Fibroblast of the aortic adventitia (primary cell): Measurements from ENCODE around the gene TEX2. TPM values are rescaled to one million over a fixed set of nuclear protein-coding genes. Genes with fewer than 3 reads are reported as not detected.

ENCODE experiments used
- DNase-seq: peaks from one replicate; pipeline ENCODE4 v3.0.0-alpha.2; 2010; ENCODE audit warnings: low read depth
- H3K4me3 ChIP-seq: 2 replicates; pipeline ENCODE4 v1.5.1; 2011; ENCODE audit warnings: low read depth, mild to moderate bottlenecking, control low read depth, low read length, moderate library complexity
- total RNA-seq: library from RNA; depleted of rRNA; stranded (reverse); fragments of >200 nt; gene quantifications from 2 replicates; pipeline ENCODE4 v1.2.3, GENCODE V29; 2012; ENCODE audit warnings: low replicate concordance
- TF ChIP-seq, protein P1 (sequence below): IDR thresholded peaks from 2 replicates; pipeline ENCODE4 v1.5.1; 2011; ENCODE audit warnings: mild to moderate bottlenecking, low read length, control low read depth, inconsistent platforms; ENCODE audit not compliant: insufficient read depth

TEX2 gene
- total RNA-seq, 1 donor, result 24.6 TPM

DNA sequence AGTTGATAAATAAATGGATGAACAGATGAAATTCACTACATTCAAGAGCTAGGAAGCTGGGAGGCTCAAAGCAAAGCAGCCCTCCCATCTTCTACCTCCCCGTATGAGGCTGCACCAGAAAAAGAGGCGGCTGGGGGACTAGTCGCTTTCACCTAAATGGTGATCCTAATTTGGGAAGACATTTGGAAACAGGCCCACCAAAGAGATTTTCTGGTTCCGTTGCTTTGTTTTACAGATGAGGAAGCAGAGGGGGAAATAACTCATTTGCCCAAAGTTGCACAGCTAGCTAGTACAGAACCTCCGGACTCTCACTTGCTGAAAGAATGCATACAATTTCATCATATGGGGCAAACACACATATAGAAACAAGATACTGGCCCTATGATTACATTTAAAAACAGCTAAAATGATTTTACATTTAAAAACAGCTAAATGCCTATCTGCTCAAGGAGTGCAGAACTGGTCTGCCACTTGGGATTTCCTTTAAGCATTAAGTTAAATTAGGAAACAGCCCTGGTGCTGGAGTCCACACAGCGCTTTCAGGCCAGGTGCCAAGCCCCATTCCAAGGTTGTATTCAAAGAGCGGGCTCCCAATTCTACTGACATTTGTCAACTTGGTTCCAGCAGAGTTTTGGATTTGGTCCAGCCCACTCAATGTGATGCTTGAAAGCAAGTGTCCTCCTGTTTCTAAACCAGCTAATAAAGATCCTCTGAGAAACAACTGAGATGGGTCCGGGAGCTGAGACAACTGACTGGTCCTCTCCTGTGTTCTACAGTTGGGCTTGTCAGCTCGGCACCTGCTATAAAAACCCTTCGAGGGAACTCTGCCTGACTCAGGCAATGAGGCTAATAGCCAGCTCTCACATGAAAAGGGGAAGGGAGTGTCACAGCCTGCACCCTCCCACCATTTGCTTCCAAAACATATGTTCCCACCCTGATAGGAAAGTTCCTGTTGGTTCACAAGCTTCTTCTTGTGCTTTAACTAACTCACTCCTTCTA is 144.8 kb downstream of the TEX2 start:
- TF ChIP-seq, protein P1, sequence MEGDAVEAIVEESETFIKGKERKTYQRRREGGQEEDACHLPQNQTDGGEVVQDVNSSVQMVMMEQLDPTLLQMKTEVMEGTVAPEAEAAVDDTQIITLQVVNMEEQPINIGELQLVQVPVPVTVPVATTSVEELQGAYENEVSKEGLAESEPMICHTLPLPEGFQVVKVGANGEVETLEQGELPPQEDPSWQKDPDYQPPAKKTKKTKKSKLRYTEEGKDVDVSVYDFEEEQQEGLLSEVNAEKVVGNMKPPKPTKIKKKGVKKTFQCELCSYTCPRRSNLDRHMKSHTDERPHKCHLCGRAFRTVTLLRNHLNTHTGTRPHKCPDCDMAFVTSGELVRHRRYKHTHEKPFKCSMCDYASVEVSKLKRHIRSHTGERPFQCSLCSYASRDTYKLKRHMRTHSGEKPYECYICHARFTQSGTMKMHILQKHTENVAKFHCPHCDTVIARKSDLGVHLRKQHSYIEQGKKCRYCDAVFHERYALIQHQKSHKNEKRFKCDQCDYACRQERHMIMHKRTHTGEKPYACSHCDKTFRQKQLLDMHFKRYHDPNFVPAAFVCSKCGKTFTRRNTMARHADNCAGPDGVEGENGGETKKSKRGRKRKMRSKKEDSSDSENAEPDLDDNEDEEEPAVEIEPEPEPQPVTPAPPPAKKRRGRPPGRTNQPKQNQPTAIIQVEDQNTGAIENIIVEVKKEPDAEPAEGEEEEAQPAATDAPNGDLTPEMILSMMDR, result no peak
- H3K4me3 ChIP-seq, result no peak overlapping the region
- peak; percentile 83 for DNase-seq

DNA sequence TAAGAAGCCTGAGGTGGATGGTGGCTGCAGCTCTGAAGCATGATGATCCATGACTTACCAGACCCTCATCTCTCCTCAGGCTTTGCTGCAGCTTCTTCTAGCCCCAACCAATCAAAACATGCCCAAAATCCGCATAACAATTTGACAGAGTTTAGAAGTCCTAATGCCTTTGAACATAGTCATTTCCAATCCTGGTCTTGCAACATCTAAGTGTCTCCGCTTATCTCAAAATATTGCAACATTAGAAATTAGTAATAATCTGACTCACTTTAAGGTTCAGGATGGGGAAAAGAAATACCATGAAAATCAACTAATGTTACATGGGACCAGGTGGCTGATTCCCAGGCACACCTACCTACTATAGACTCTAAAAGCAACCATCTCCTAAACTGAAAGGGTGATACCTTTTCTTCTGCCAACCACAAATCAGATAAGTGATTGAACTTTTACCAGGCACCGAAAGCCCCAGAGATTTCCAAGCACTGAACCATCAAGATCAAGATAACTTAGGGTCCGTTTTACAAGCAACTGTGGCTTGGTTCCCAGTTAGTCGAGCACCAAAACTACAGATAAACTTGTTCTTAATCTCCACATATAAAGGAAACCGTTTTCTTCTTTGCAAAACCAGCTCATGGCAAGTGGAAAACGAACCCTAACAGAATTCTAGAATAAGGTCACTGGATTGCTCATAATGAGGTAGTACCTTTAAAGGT is 147.1 kb downstream of the TEX2 start:
- peak overlapping the region; percentile 10 for H3K4me3 ChIP-seq
- TF ChIP-seq, protein P1, result no peak
- DNase-seq, result peak; percentile 97

DNA sequence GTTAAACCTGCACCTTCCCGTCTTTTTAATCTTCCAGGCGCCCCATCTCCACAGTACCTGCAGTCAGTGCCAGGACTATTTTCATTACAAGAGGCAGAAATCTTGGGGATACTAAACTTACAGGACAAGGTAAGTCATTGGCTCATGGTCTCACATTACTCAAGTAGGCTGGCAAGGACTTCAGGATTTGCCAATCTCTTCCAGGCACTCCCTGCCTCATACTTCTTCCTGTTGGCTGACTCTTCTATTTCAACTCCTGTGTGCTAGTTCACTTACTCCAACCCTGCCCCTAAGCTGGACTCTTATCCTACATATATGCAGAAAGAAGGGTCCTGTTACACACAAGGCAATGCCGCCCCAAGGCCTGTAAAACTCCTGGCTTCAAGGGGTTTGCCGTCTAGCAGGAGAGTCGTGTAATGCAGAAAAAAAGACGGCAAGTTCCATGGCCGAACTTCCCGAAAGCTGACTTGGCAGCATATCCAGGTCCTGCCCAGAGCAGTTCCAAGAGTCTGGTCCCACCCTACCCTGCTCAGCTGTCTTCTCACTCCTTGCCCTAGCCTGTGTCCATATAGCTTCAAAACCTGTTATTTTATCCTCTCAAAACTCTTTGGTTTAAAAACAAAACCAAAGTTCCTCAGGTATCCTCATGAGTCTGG is 147.9 kb downstream of the TEX2 start:
- DNase-seq, result peak; percentile 78
- TF ChIP-seq, protein P1, result no peak

DNA sequence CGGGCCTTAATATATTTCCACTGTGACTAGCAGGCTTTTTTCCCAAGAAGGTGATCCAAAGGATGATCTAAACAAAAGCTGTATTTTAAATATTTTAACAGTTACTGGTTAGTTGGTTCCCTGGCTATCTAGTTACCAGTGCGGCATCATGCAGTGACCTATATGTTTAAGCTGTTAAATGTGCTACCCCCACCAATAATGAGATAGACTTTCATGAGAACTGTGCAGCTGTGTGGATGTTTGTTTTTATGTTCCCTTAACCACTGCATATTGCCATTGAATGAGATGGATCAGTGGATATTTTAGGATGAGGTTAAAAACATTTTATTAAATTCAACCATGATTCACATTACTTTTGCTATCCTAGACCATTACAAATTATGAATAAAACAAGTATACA is 150.1 kb downstream of the TEX2 start:
- DNase-seq, result no peak
- TF ChIP-seq, protein P1, result no peak
- no peak overlapping the region for H3K4me3 ChIP-seq

More for the DNA sequence above, 147.9 kb downstream of the TEX2 start:
- H3K4me3 ChIP-seq, result peak overlapping the region; percentile 10

DNA sequence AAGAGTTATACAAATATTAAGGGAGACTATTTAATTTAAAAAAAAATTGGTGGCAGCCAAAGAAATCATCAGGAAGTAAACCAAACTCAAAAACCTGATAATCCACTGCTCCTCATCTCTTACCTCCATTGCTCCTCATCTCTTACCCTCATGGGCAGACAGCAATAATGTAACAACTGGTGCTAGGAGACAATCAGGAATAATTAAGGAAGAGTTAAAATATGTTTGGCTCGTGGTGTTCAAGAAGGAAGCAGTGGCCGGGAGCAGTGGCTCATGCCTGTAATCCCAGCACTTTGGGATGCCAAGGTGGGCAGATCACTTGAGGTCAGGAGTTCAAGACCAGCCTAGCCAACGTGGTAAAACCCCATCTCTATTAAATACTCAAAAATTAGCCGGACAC is 151.2 kb downstream of the TEX2 start:
- TF ChIP-seq, protein P1, result no peak
- no peak for DNase-seq
- no peak overlapping the region for H3K4me3 ChIP-seq

DNA sequence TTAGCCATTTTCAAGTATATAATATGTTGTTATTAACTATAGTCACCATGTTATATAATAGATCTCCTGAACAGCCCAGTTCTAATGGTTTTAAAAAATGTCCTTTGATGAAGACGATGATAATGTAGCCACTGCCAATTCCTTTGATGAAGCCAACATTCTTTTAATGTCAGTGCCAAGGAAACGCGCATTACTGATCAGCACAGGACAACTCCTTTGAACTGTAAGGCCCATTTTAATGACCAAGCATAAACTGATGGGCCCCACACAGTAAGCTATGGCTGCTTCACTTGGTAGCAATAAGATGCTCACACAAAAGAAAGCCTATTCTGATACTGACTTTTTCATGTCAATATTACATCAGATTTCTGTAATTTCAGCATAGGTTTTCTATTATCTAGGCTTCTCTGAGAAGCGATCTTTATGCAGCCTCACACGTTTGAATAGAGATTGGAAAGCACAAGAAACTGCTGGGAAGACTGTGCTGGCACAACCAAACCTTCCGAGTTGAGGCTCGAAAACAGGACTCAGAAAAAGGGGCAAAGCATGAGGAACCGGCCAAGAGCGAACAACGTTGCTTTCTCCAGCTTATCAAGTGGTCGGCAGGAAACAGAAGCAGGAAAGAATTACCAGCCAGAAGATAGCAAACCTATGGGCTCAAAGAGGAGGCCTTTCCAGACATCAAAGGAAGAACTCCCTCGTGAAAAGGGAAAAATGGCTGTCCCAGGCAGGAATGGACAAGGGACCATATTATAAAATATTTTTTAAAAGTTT is 152.5 kb downstream of the TEX2 start:
- no peak for DNase-seq
- TF ChIP-seq, protein P1, result no peak
- H3K4me3 ChIP-seq, result no peak overlapping the region
